WTC11 (cell line): Measurements from ENCODE around the gene LATS2.

Experiments
- CTCF ChIP-seq: fragments of 200-600 bp; IDR thresholded peaks from 2 replicates; pipeline ENCODE4 v1.8.0; 2022; ENCODE audit warnings: antibody characterized with exemption
- ELF4 ChIP-seq: sonication (generic); formaldehyde crosslinking; IDR thresholded peaks from 2 replicates; pipeline ENCODE4 v1.8.1; 2022; ENCODE audit warnings: low read depth, mild to moderate bottlenecking, moderate library complexity, missing genetic modification reagents
- FOXP4 ChIP-seq: sonication (generic); formaldehyde crosslinking; IDR thresholded peaks from 2 replicates; pipeline ENCODE4 v1.8.0; 2022; ENCODE audit warnings: mild to moderate bottlenecking, missing genetic modification reagents
- GABPB1 ChIP-seq: sonication (generic); formaldehyde crosslinking; IDR thresholded peaks from 2 replicates; pipeline ENCODE4 v1.8.1; 2023; ENCODE audit warnings: mild to moderate bottlenecking, missing genetic modification reagents
- IRF2 ChIP-seq: sonication (generic); formaldehyde crosslinking; IDR thresholded peaks from 2 replicates; pipeline ENCODE4 v1.8.0; 2022; ENCODE audit warnings: low read depth, missing genetic modification reagents, borderline replicate concordance
- JUN ChIP-seq: sonication (generic); formaldehyde crosslinking; IDR thresholded peaks from 2 replicates; pipeline ENCODE4 v1.8.0; 2023; ENCODE audit warnings: mild to moderate bottlenecking, missing genetic modification reagents
- MAX ChIP-seq: sonication (generic); formaldehyde crosslinking; IDR thresholded peaks from 2 replicates; pipeline ENCODE4 v1.8.0; 2022; ENCODE audit warnings: mild to moderate bottlenecking, missing genetic modification reagents
- MXD4 ChIP-seq: fragments of 250-450 bp; sonication (Bioruptor Pico); IDR thresholded peaks from 2 replicates; pipeline ENCODE4 v1.8.0; 2021; ENCODE audit warnings: mild to moderate bottlenecking, moderate library complexity, borderline replicate concordance
- NFYB ChIP-seq: sonication (generic); formaldehyde crosslinking; conservative IDR thresholded peaks from 2 replicates; pipeline ENCODE4 v1.8.0; 2022; ENCODE audit warnings: low read depth, missing genetic modification reagents
- NR2C2 ChIP-seq: sonication (generic); formaldehyde crosslinking; IDR thresholded peaks from 2 replicates; pipeline ENCODE4 v1.8.0; 2022; ENCODE audit warnings: mild to moderate bottlenecking, missing genetic modification reagents
- PREB ChIP-seq: sonication (generic); formaldehyde crosslinking; IDR thresholded peaks from 2 replicates; pipeline ENCODE4 v1.8.1; 2022; ENCODE audit warnings: mild to moderate bottlenecking, missing genetic modification reagents, moderate library complexity, borderline replicate concordance
- SP1 ChIP-seq: sonication (generic); formaldehyde crosslinking; conservative IDR thresholded peaks from 2 replicates; pipeline ENCODE4 v1.8.1; 2022; ENCODE audit warnings: missing genetic modification reagents
- TF ChIP-seq, protein P1 (sequence below): sonication (generic); formaldehyde crosslinking; IDR thresholded peaks from 2 replicates; pipeline ENCODE4 v1.8.1; 2022; ENCODE audit warnings: mild to moderate bottlenecking, moderate library complexity, missing genetic modification reagents
- TF ChIP-seq, protein P2 (sequence below): sonication (generic); formaldehyde crosslinking; IDR thresholded peaks from 2 replicates; pipeline ENCODE4 v1.8.1; 2023; ENCODE audit warnings: mild to moderate bottlenecking, missing genetic modification reagents, moderate library complexity

GRCh38 chr13:21039097-21039800, 22.1 kb downstream of the LATS2 start:
- TF ChIP-seq FOXP4 (CRISPR knock-in tag) (no peak), CTCF (no peak), GABPB1 (CRISPR knock-in tag) (no peak), MAX (CRISPR knock-in tag) (no peak), IRF2 (CRISPR knock-in tag) (no peak), SP1 (CRISPR knock-in tag) (no peak), PREB (CRISPR knock-in tag) (no peak), JUN (CRISPR knock-in tag) (no peak), ELF4 (CRISPR knock-in tag) (no peak), NFYB (CRISPR knock-in tag) (no peak), MXD4 (CRISPR knock-in tag) (no peak), NR2C2 (no peak)
- TF ChIP-seq, protein P1, sequence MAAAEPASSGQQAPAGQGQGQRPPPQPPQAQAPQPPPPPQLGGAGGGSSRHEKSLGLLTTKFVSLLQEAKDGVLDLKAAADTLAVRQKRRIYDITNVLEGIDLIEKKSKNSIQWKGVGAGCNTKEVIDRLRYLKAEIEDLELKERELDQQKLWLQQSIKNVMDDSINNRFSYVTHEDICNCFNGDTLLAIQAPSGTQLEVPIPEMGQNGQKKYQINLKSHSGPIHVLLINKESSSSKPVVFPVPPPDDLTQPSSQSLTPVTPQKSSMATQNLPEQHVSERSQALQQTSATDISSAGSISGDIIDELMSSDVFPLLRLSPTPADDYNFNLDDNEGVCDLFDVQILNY (CRISPR knock-in tag) = no peak
- TF ChIP-seq, protein P2, sequence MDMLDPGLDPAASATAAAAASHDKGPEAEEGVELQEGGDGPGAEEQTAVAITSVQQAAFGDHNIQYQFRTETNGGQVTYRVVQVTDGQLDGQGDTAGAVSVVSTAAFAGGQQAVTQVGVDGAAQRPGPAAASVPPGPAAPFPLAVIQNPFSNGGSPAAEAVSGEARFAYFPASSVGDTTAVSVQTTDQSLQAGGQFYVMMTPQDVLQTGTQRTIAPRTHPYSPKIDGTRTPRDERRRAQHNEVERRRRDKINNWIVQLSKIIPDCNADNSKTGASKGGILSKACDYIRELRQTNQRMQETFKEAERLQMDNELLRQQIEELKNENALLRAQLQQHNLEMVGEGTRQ (CRISPR knock-in tag) = no peak
